Endothelial cell of umbilical vein (primary cell): Measurements from ENCODE around the gene NTN1.

Experiments used
- EZH2 ChIP-seq: IDR thresholded peaks from 2 replicates; pipeline ENCODE4 v1.6.1; 2012; ENCODE audit warnings: borderline replicate concordance, low read depth, mild to moderate bottlenecking, moderate library complexity, low read length, inconsistent platforms; ENCODE audit not compliant: severe bottlenecking
- POLR2AphosphoS5 ChIP-seq: IDR thresholded peaks from 2 replicates; pipeline ENCODE4 v1.6.1; 2012; ENCODE audit warnings: low read depth, mild to moderate bottlenecking, control low read depth, low read length, moderate library complexity; ENCODE audit not compliant: insufficient read depth
- TF ChIP-seq, protein P1 (sequence below), 2 donors: IDR thresholded peaks; 1 replicate in 1 of 2; 2 replicates in 1 of 2; pipeline ENCODE4 v1.5.1; 2011; ENCODE audit warnings: low read length in 2 of 2, mild to moderate bottlenecking in 2 of 2, moderate library complexity in 2 of 2, control low read depth in 1 of 2, inconsistent platforms in 1 of 2, low read depth in 1 of 2; ENCODE audit not compliant: insufficient read depth in 1 of 2; ENCODE audit errors: extremely low read depth in 1 of 2

DNA sequence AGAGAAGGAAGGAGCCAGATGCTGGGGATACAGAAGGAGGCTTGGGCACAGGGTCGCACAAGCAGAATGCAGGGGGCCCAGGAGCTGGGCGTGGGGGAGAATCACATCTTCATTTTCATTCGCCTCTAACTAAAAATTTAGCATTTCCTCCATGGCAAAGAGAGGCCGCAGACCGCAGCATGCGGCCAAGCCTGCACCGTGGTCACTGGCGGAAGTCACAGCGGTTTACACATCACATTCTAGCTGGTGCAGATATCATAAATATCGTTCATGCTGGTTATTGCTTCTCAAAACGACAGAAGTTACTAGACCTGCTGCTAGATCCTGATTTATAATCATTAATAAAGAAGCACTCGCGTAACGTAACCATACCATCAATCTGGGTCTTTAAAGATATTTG is 162.0 kb downstream of the NTN1 start:
- TF ChIP-seq, protein P1, sequence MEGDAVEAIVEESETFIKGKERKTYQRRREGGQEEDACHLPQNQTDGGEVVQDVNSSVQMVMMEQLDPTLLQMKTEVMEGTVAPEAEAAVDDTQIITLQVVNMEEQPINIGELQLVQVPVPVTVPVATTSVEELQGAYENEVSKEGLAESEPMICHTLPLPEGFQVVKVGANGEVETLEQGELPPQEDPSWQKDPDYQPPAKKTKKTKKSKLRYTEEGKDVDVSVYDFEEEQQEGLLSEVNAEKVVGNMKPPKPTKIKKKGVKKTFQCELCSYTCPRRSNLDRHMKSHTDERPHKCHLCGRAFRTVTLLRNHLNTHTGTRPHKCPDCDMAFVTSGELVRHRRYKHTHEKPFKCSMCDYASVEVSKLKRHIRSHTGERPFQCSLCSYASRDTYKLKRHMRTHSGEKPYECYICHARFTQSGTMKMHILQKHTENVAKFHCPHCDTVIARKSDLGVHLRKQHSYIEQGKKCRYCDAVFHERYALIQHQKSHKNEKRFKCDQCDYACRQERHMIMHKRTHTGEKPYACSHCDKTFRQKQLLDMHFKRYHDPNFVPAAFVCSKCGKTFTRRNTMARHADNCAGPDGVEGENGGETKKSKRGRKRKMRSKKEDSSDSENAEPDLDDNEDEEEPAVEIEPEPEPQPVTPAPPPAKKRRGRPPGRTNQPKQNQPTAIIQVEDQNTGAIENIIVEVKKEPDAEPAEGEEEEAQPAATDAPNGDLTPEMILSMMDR (IDR thresholded peaks at IDR 0.05; ENCODE audit: extremely low read depth in 1 of 2, insufficient read depth in 1 of 2, low read depth in 1 of 2, low read length in 2 of 2), result no peak
- TF ChIP-seq EZH2 (no peak), POLR2AphosphoS5 (no peak)
